Measurements from ENCODE around the gene GYPC. TPM values are rescaled to one million over a fixed set of nuclear protein-coding genes. Genes with fewer than 3 reads are reported as not detected.

GYPC gene
- total RNA-seq, 2 donors from 2014 or later = 107 to 115 TPM

Other genes with a start within 250 kb of the GYPC start
- gene TEX51, start 242.7 kb downstream of the GYPC start, total RNA-seq = not detected

All from posterior vena cava (tissue), 2 donors.